K562 (cell line): Measurements from ENCODE around the gene OR4D2. TPM values are rescaled to one million over a fixed set of nuclear protein-coding genes. Genes with fewer than 3 reads are reported as not detected.

Experiments
- ATAC-seq: fragments of 200-7000 bp; cut with Tn5 transposase; 3 replicates; pipeline ENCODE4 v1.9.1; 2020; ENCODE audit warnings: moderate library complexity
- BruUV-seq: library from RNA; stranded (reverse); fragments of 400-500 nt; replicated peaks from 2 replicates; lab custom pipeline; 2021; lab: Mats Ljungman, UMichigan
- CTCF ChIA-PET: fragments of 300-600 bp; formaldehyde crosslinking; extraction: SDS; loops from one replicate; lab custom pipeline; 2021; ENCODE audit warnings: low intra/inter-chr PET ratio; lab: Yijun Ruan, JAX
- POLR2A ChIA-PET: fragments of 300-600, 350-650 bp; sonication (Branson Sonifier 250); formaldehyde crosslinking; extraction: SDS; loops from one replicate; lab custom pipeline; 2021; ENCODE audit warnings: antibody characterized with exemption, inconsistent platforms; lab: Yijun Ruan, JAX
- DNase-seq, 4 experiments: peaks; one replicate each; pipeline versions ENCODE4 v3.0.0 to v3.0.0-alpha.2; 2011 to 2018; ENCODE audit warnings: low spot score in 3 of 4, mixed read lengths in 3 of 4; ENCODE audit errors: extremely low read depth in 1 of 4
- FAIRE-seq: peaks from 2 replicates; lab custom pipeline; 2011; peaks lifted over from hg19 to GRCh38; lab: Jason Lieb, UNC
- H2AFZ ChIP-seq: 2 replicates; pipeline ENCODE4 v1.6.0; 2011; ENCODE audit warnings: low read depth, low read length, control low read depth, inconsistent platforms
- H3K27ac ChIP-seq: fragments of 200-600 bp; 3 replicates; pipeline ENCODE4 v1.8.0; 2011; ENCODE audit warnings: low read depth, mild to moderate bottlenecking, control low read depth, inconsistent platforms, low read length, moderate library complexity, mixed read lengths; ENCODE audit errors: extremely low read depth
- H3K27me3 ChIP-seq, 2 experiments: fragments of 300-600 bp in 1 of 2; 2 replicates in 1 of 2; 3 replicates in 1 of 2; pipeline versions ENCODE4 v1.6.0 to v1.8.0; 2011; ENCODE audit warnings: inconsistent platforms in 2 of 2, low read length in 2 of 2, mild to moderate bottlenecking in 1 of 2, mixed read lengths in 1 of 2, moderate library complexity in 1 of 2; ENCODE audit not compliant: control insufficient read depth in 2 of 2, insufficient read depth in 2 of 2
- H3K36me3 ChIP-seq: fragments of 300-600 bp; 3 replicates; pipeline ENCODE4 v1.8.0; 2011; ENCODE audit warnings: mild to moderate bottlenecking, low read length, inconsistent platforms; ENCODE audit not compliant: control insufficient read depth, insufficient read depth
- H3K4me1 ChIP-seq, 2 experiments: fragments of 200-600 bp in 1 of 2; replicated peaks in 1 of 2; 2 replicates in 1 of 2; 3 replicates in 1 of 2; pipeline versions ENCODE4 v1.5.1 to v1.8.0; 2011; ENCODE audit warnings: inconsistent platforms in 2 of 2, low read length in 2 of 2, mild to moderate bottlenecking in 1 of 2, mixed read lengths in 1 of 2, moderate library complexity in 1 of 2; ENCODE audit not compliant: control insufficient read depth in 2 of 2, insufficient read depth in 2 of 2
- H3K4me2 ChIP-seq: 2 replicates; pipeline ENCODE4 v1.6.1; 2011; ENCODE audit warnings: low read length, control low read depth, inconsistent platforms, mixed read lengths; ENCODE audit not compliant: insufficient read depth
- H3K4me3 ChIP-seq: fragments of 200-600 bp; sonication (generic), shearing (Covaris generic); 2 replicates; pipeline ENCODE4 v1.5.1; 2016; ENCODE audit warnings: control low read depth, inconsistent platforms
- H3K79me2 ChIP-seq: fragments of 200-600 bp; 3 replicates; pipeline ENCODE4 v1.8.0; 2011; ENCODE audit warnings: low read length, inconsistent platforms; ENCODE audit not compliant: control insufficient read depth, insufficient read depth
- H3K9ac ChIP-seq, 2 experiments: 2 replicates each; pipeline versions ENCODE4 v1.6.0 to v1.6.1; 2011; ENCODE audit warnings: low read depth in 2 of 2, low read length in 2 of 2, control low read depth in 1 of 2, inconsistent platforms in 1 of 2, mild to moderate bottlenecking in 1 of 2, mixed read lengths in 1 of 2; ENCODE audit not compliant: insufficient read depth in 1 of 2
- H3K9me1 ChIP-seq: one replicate; pipeline ENCODE4 v1.6.0; 2011; ENCODE audit warnings: inconsistent platforms, mild to moderate bottlenecking, low read length, moderate library complexity; ENCODE audit not compliant: control insufficient read depth, insufficient read depth
- H3K9me3 ChIP-seq: replicated peaks from 2 replicates; pipeline ENCODE4 v1.5.1; 2011; ENCODE audit warnings: low read depth, low read length, inconsistent platforms; ENCODE audit not compliant: control insufficient read depth, insufficient read depth
- H4K20me1 ChIP-seq: replicated peaks from 2 replicates; pipeline ENCODE4 v1.6.1; 2011; ENCODE audit warnings: low read length, inconsistent platforms, mixed read lengths; ENCODE audit not compliant: control insufficient read depth, insufficient read depth
- ARHGAP35 ChIP-seq: fragments of 450-650 bp; IDR thresholded peaks from 2 replicates; pipeline ENCODE4 v1.6.1; 2018; ENCODE audit not compliant: partially characterized antibody
- ATF1 ChIP-seq, 2 experiments: fragments of 450-650 bp in 1 of 2; IDR thresholded peaks; 2 replicates each; pipeline ENCODE4 v1.6.1; 2016; ENCODE audit warnings: missing compliant biosample characterization in 1 of 2, missing genetic modification characterization in 1 of 2
- CTBP1 ChIP-seq: fragments of 450-650 bp; IDR thresholded peaks from 2 replicates; pipeline ENCODE4 v1.6.1; 2016; ENCODE audit warnings: borderline replicate concordance
- EHMT2 ChIP-seq: fragments of 450-650 bp; IDR thresholded peaks from 2 replicates; pipeline ENCODE4 v1.6.1; 2018; ENCODE audit warnings: antibody characterized with exemption
- ELF4 ChIP-seq: fragments of 450-650 bp; formaldehyde crosslinking; IDR thresholded peaks from 2 replicates; pipeline ENCODE4 v1.4.0; 2022; ENCODE audit warnings: missing genetic modification characterization
- HDAC1 ChIP-seq, 2 experiments: fragments of 450-650 bp; IDR thresholded peaks; 2 replicates each; pipeline ENCODE4 v1.6.1; 2016 to 2017; ENCODE audit warnings: inconsistent platforms in 1 of 2, mild to moderate bottlenecking in 1 of 2, moderate library complexity in 1 of 2
- JUNB ChIP-seq: fragments of 450-650 bp; formaldehyde crosslinking; conservative IDR thresholded peaks from 2 replicates; pipeline ENCODE4 v1.4.0; 2020; ENCODE audit warnings: mild to moderate bottlenecking
- KDM1A ChIP-seq, 2 experiments: fragments of 450-650 bp; IDR thresholded peaks; 2 replicates each; pipeline ENCODE4 v1.6.1; 2016; ENCODE audit warnings: mild to moderate bottlenecking in 2 of 2
- NFIX ChIP-seq: fragments of 250-450 bp; sonication (Bioruptor Pico); IDR thresholded peaks from 2 replicates; pipeline ENCODE4 v1.4.0; 2020; ENCODE audit warnings: low read depth, mild to moderate bottlenecking, moderate library complexity
- ZNF280A ChIP-seq: fragments of 450-650 bp; IDR thresholded peaks from 2 replicates; pipeline ENCODE4 v1.6.1; 2018; ENCODE audit warnings: mild to moderate bottlenecking, low read depth; ENCODE audit not compliant: partially characterized antibody
- whole genome bisulfite sequencing: fragments of 100-300 bp; shearing (Covaris generic); methylation state at CpG from one replicate; pipeline ENCODE4 v1.1.6; 2016; ENCODE audit warnings: low coverage, mixed read lengths; ENCODE audit not compliant: insufficient coverage; ENCODE audit errors: missing lambda C conversion rate; 5-methylcytosine and 5-hydroxymethylcytosine counted together
- in situ Hi-C: fragments of 300-500 bp; cut with MboI; formaldehyde crosslinking; loops from 4 replicates; pipeline ENCODE4 v1.15.0; 2018; ENCODE audit warnings: inconsistent platforms, mixed read lengths
- intact Hi-C: fragments of 100-400 bp; cut with micrococcal nuclease; formaldehyde crosslinking; loops from 2 replicates; pipeline ENCODE4 v1.14.2; 2022
- polyA plus RNA-seq, 8 experiments: library from polyadenylated mRNA; depleted of rRNA in 4 of 8; stranded (reverse) in 5 of 8; unstranded in 3 of 8; fragments of >200 nt; fragmentation: Nextera tagmentation in 2 of 8; fragmentation: Illumina TruSeq in 1 of 8; extraction: Ambion mirVana in 2 of 8; extraction: Trizol in 1 of 8; gene quantifications; 2 replicates each; pipeline versions ENCODE4 v1.2.1 to v1.2.3, GENCODE V29; 2011 to 2014; ENCODE audit warnings: inconsistent platforms in 1 of 8, missing spikeins in 1 of 8
- total RNA-seq, 7 experiments: library from RNA; depleted of rRNA in 6 of 7; stranded (reverse); fragments of >200 nt in 6 of 7; fragmentation: Illumina TruSeq in 2 of 7; extraction: Trizol in 2 of 7; gene quantifications; 2 replicates each; pipeline versions ENCODE4 v1.2.1 to v1.2.3, GENCODE V29; 2011 to 2021; ENCODE audit warnings: low replicate concordance in 1 of 7

Gene OR4D2
- total and polyA plus RNA-seq, 9 of the 15 experiments (the other 6 are each of a cell fraction or from before 2014, with no cell fraction given), result not detected

GRCh38 chr17:58117382-58117781 is 49.4 kb upstream of the OR4D2 start:
- H3K9ac ChIP-seq, result no peak overlapping the region
- TF ChIP-seq ZNF280A, result no peak
- TF ChIP-seq HDAC1 (IDR thresholded peaks at IDR 0.05), result peak in 1 of 2 experiments; percentile 62; a peak in 2 of 4 replicates
- peak; percentile 64 to 65 for TF ChIP-seq KDM1A (IDR thresholded peaks at IDR 0.05)
- peak; percentile 48; the same call in 1 of the 2 replicates for TF ChIP-seq CTBP1
- peak; percentile 47; the same call in 1 of the 2 replicates for TF ChIP-seq ELF4 (CRISPR knock-in tag)
- peak; percentile 46; the same call in 1 of the 2 replicates for TF ChIP-seq EHMT2
- no peak for TF ChIP-seq JUNB
- TF ChIP-seq NFIX (CRISPR knock-in tag), result no peak
- TF ChIP-seq ARHGAP35, result peak; percentile 15
- TF ChIP-seq ATF1 (CRISPR knock-in tag; IDR thresholded peaks at IDR 0.05), result no peak
- peak; percentile 48; the same call in 1 of the 2 replicates for TF ChIP-seq ATF1 (tag; IDR thresholded peaks at IDR 0.05)
- CTCF ChIA-PET, result no interaction called here
- H3K4me2 ChIP-seq, result no peak overlapping the region
- 0% methylated on average over 5 of the region's 5 CpGs for WGBS
- H4K20me1 ChIP-seq, result peaks cover 11% of the 10 kb centered on the region; the same call in 1 of the 2 replicates
- FAIRE-seq (no peak), DNase-seq (no peak), ATAC-seq (no peak)
- H3K36me3 ChIP-seq, result no peaks in the 10 kb centered on the region
- no peak overlapping the region for H2AFZ ChIP-seq
- POLR2A ChIA-PET, result no interaction called here
- no peak overlapping the region for H3K4me3 ChIP-seq
- H3K27me3 ChIP-seq, result peaks cover 7 to 18% of the 10 kb centered on the region in 2 experiments; a peak in 3 of 5 replicates
- H3K27ac ChIP-seq, result no peak overlapping the region
- in situ Hi-C loops (loop anchor here (5.0 to 25.0 kb wide), 2 partner anchors 260 to 980 kb away; no protein-coding TSS in a partner anchor), intact Hi-C loops (loop anchor here (10.0 kb wide), 2 partner anchors 223 to 983 kb away; no protein-coding TSS in a partner anchor)
- BruUV-seq, result no TSS peak
- no peaks in the 10 kb centered on the region for H3K4me1 ChIP-seq
- H3K9me3 ChIP-seq, result no peaks in the 10 kb centered on the region
- no peaks in the 10 kb centered on the region for H3K79me2 ChIP-seq
- no peaks in the 10 kb centered on the region for H3K9me1 ChIP-seq
